ENCODE results near the gene ARPP21. TPM values are rescaled to one million over a fixed set of nuclear protein-coding genes. Genes with fewer than 3 reads are reported as not detected.

The ARPP21 gene
- total and polyA plus RNA-seq, 8 donors, result 0.26 to 0.31 TPM; not detected in 6

- 48 to 63% methylated on average over 1 of the region's 1 CpG for WGBS, 2 donors
- H3K9me3 ChIP-seq, result no peaks in the 10 kb centered on the region
- TF ChIP-seq CTCF (IDR thresholded peaks at IDR 0.05), result no peak
- no peak for ATAC-seq
- no peak overlapping the region for H3K4me3 ChIP-seq
- no peaks in the 10 kb centered on the region for H3K36me3 ChIP-seq
- H3K27me3 ChIP-seq, result no peaks in the 10 kb centered on the region
- DNase-seq, result no peak
- intact Hi-C loops (cut with DNase I), result no loop called here
- no peak overlapping the region for H3K27ac ChIP-seq
- no peaks in the 10 kb centered on the region for H3K4me1 ChIP-seq
- no peak for FAIRE-seq
Measured at GRCh38 chr3:35782355-35782754, 143.0 kb downstream of the ARPP21 start.

GRCh38 chr3:35784169-35784568, 144.8 kb downstream of the ARPP21 start:
- intact Hi-C loops (cut with DNase I), result no loop called here
- Histone ChIP-seq H3K4me3 (no peak overlapping the region), H3K4me1 (no peaks in the 10 kb centered on the region), H3K36me3 (no peaks in the 10 kb centered on the region), H3K27me3 (no peaks in the 10 kb centered on the region), H3K9me3 (no peaks in the 10 kb centered on the region), H3K27ac (no peak overlapping the region)
- no peak for TF ChIP-seq CTCF (IDR thresholded peaks at IDR 0.05)
- no peak for FAIRE-seq
- no peak for DNase-seq
- WGBS, 2 donors, result 22 to 27% methylated on average over 1 of the region's 1 CpG
- no peak for ATAC-seq

- no peak for ATAC-seq
- no peaks in the 10 kb centered on the region for H3K36me3 ChIP-seq
Measured at GRCh38 chr3:35785234-35785888, 146.0 kb downstream of the ARPP21 start.

GRCh38 chr3:35787936-35788335, 148.6 kb downstream of the ARPP21 start:
- no peak for DNase-seq
- intact Hi-C loops (cut with DNase I), result no loop called here
- no peaks in the 10 kb centered on the region for H3K4me1 ChIP-seq
- TF ChIP-seq CTCF (IDR thresholded peaks at IDR 0.05), result no peak
- H3K36me3 ChIP-seq, result no peaks in the 10 kb centered on the region
- H3K27ac ChIP-seq, result no peak overlapping the region
- H3K27me3 ChIP-seq, result no peaks in the 10 kb centered on the region
- WGBS, 2 donors, result 34 to 53% methylated on average over 1 of the region's 1 CpG
- H3K4me3 ChIP-seq, result no peak overlapping the region
- no peaks in the 10 kb centered on the region for H3K9me3 ChIP-seq
- no peak for ATAC-seq
- no peak for FAIRE-seq

More at GRCh38 chr3:35785234-35785888, 146.0 kb downstream of the ARPP21 start:
- H3K4me3 ChIP-seq, result no peak overlapping the region
- H3K27me3 ChIP-seq, result no peaks in the 10 kb centered on the region
- H3K9me3 ChIP-seq, result no peaks in the 10 kb centered on the region
- FAIRE-seq (no peak), DNase-seq (no peak)
- 62 to 76% methylated on average over 4 of the region's 4 CpGs for WGBS, 2 donors
- TF ChIP-seq CTCF (IDR thresholded peaks at IDR 0.05), result no peak
- H3K4me1 ChIP-seq, result no peaks in the 10 kb centered on the region
- H3K27ac ChIP-seq, result no peak overlapping the region
- intact Hi-C loops (cut with DNase I), result no loop called here

GRCh38 chr3:35789042-35789831, 149.9 kb downstream of the ARPP21 start:
- ATAC-seq, result no peak
- Histone ChIP-seq H3K4me1 (no peaks in the 10 kb centered on the region), H3K9me3 (no peaks in the 10 kb centered on the region), H3K36me3 (no peaks in the 10 kb centered on the region), H3K27me3 (no peaks in the 10 kb centered on the region), H3K27ac (no peak overlapping the region), H3K4me3 (no peak overlapping the region)
- FAIRE-seq, result no peak
- no peak for TF ChIP-seq CTCF (IDR thresholded peaks at IDR 0.05)
- intact Hi-C loops (cut with DNase I), result no loop called here
- 44 to 55% methylated on average over 4 of the region's 4 CpGs for WGBS, 2 donors
- no peak for DNase-seq
